Measurements from ENCODE around the gene PCDHGA1.
"Not testable (repeated sequence)": the region's sequence is repeated elsewhere in the genome, so short reads cannot be mapped to it uniquely, and the experiment has no call there.

Gene PCDHGA1

GRCh38 chr5:141388661-141389060, 58.3 kb downstream of the PCDHGA1 start:
- TF ChIP-seq CTCF (IDR thresholded peaks at IDR 0.05) (no peak), ZFX (IDR thresholded peaks at IDR 0.05; ENCODE audit: borderline replicate concordance) (no peak)

GRCh38 chr5:141389153-141390042, 59.1 kb downstream of the PCDHGA1 start:
- no peak overlapping the region for H3K27ac ChIP-seq
- TF ChIP-seq CTCF (IDR thresholded peaks at IDR 0.05) = no peak
- no peak for TF ChIP-seq ZFX (IDR thresholded peaks at IDR 0.05; ENCODE audit: borderline replicate concordance)

More at GRCh38 chr5:141388661-141389060, 58.3 kb downstream of the PCDHGA1 start:
- H3K27ac ChIP-seq = no peak overlapping the region

GRCh38 chr5:141392429-141393198, 62.3 kb downstream of the PCDHGA1 start, which contains the start of gene PCDHGA8:
TSS of gene PCDHGA8 (plus strand) at chr5:141392633. CDS start at chr5:141392814, 181 bp downstream.
- TF ChIP-seq ZFX (IDR thresholded peaks at IDR 0.05; ENCODE audit: borderline replicate concordance) = no peak
- TF ChIP-seq CTCF (IDR thresholded peaks at IDR 0.05) = peak; percentile 32
- H3K27ac ChIP-seq = no peak within 1 kb of the TSS

GRCh38 chr5:141393267-141393666, 63.0 kb downstream of the PCDHGA1 start:
- no peak for TF ChIP-seq CTCF (IDR thresholded peaks at IDR 0.05)
- no peak for TF ChIP-seq ZFX (IDR thresholded peaks at IDR 0.05; ENCODE audit: borderline replicate concordance)
- H3K27ac ChIP-seq = no peak overlapping the region

- H3K27ac ChIP-seq = not testable (repeated sequence)
Measured at GRCh38 chr5:141394401-141395187, 64.3 kb downstream of the PCDHGA1 start.

GRCh38 chr5:141397756-141398551, 67.6 kb downstream of the PCDHGA1 start, which contains the start of gene PCDHGB5:
TSS of gene PCDHGB5 (plus strand) at chr5:141397947. CDS start at chr5:141398128, 181 bp downstream.
- H3K27ac ChIP-seq = not testable (repeated sequence)

GRCh38 chr5:141398608-141399007, 68.3 kb downstream of the PCDHGA1 start:
- H3K27ac ChIP-seq = no peak overlapping the region

More at GRCh38 chr5:141398608-141399007, 68.3 kb downstream of the PCDHGA1 start:
- no peak for TF ChIP-seq ZFX (IDR thresholded peaks at IDR 0.05; ENCODE audit: borderline replicate concordance)
- TF ChIP-seq CTCF (IDR thresholded peaks at IDR 0.05) = no peak

All from 22Rv1 (cell line).